ENCODE data around the gene ANKRD55.
"Not testable (repeated sequence)": the region's sequence is repeated elsewhere in the genome, so short reads cannot be mapped to it uniquely, and the experiment has no call there.

The ANKRD55 gene

GRCh38 chr5:56161439-56161823 is 71.7 kb downstream of the ANKRD55 start:
- DNase-seq (ENCODE audit: extremely low read depth, insufficient read length) = no peak

GRCh38 chr5:56160723-56161438 is 72.2 kb downstream of the ANKRD55 start:
- no peak for TF ChIP-seq CTCF (IDR thresholded peaks at IDR 0.05; ENCODE audit: insufficient read depth, low read length, poor library complexity, severe bottlenecking)
- H3K4me3 ChIP-seq (replicated peaks; ENCODE audit: low read depth, low read length) = no peak overlapping the region
- H3K36me3 ChIP-seq (ENCODE audit: control insufficient read depth, insufficient read depth, low read length) = no peaks in the 10 kb centered on the region
- H3K27me3 ChIP-seq (replicated peaks; ENCODE audit: control insufficient read depth, insufficient read depth, low read length) = no peaks in the 10 kb centered on the region
- no peak for DNase-seq (ENCODE audit: extremely low read depth, insufficient read length)

More at GRCh38 chr5:56161439-56161823, 71.7 kb downstream of the ANKRD55 start:
- no peaks in the 10 kb centered on the region for H3K36me3 ChIP-seq (ENCODE audit: control insufficient read depth, insufficient read depth, low read length)
- TF ChIP-seq CTCF (IDR thresholded peaks at IDR 0.05; ENCODE audit: insufficient read depth, low read length, poor library complexity, severe bottlenecking) = no peak
- no peak overlapping the region for H3K4me3 ChIP-seq (replicated peaks; ENCODE audit: low read depth, low read length)
- H3K27me3 ChIP-seq (replicated peaks; ENCODE audit: control insufficient read depth, insufficient read depth, low read length) = no peaks in the 10 kb centered on the region

GRCh38 chr5:56159521-56159947 is 73.6 kb downstream of the ANKRD55 start:
- H3K4me3 ChIP-seq (replicated peaks; ENCODE audit: low read depth, low read length) = no peak overlapping the region
- DNase-seq (ENCODE audit: extremely low read depth, insufficient read length) = no peak
- no peaks in the 10 kb centered on the region for H3K27me3 ChIP-seq (replicated peaks; ENCODE audit: control insufficient read depth, insufficient read depth, low read length)
- TF ChIP-seq CTCF (IDR thresholded peaks at IDR 0.05; ENCODE audit: insufficient read depth, low read length, poor library complexity, severe bottlenecking) = no peak
- no peaks in the 10 kb centered on the region for H3K36me3 ChIP-seq (ENCODE audit: control insufficient read depth, insufficient read depth, low read length)

- no peak for DNase-seq (ENCODE audit: extremely low read depth, insufficient read length)
- H3K4me3 ChIP-seq (replicated peaks; ENCODE audit: low read depth, low read length) = no peak overlapping the region
- no peaks in the 10 kb centered on the region for H3K27me3 ChIP-seq (replicated peaks; ENCODE audit: control insufficient read depth, insufficient read depth, low read length)
- no peaks in the 10 kb centered on the region for H3K36me3 ChIP-seq (ENCODE audit: control insufficient read depth, insufficient read depth, low read length)
- TF ChIP-seq CTCF (IDR thresholded peaks at IDR 0.05; ENCODE audit: insufficient read depth, low read length, poor library complexity, severe bottlenecking) = no peak
Observed at GRCh38 chr5:56158331-56158960, 74.7 kb downstream of the ANKRD55 start.

GRCh38 chr5:56157191-56157621 is 75.9 kb downstream of the ANKRD55 start:
- H3K27me3 ChIP-seq (replicated peaks; ENCODE audit: control insufficient read depth, insufficient read depth, low read length); H3K36me3 ChIP-seq (ENCODE audit: control insufficient read depth, insufficient read depth, low read length); H3K4me3 ChIP-seq (replicated peaks; ENCODE audit: low read depth, low read length); DNase-seq (ENCODE audit: extremely low read depth, insufficient read length): not testable (repeated sequence)

- H3K27me3 ChIP-seq (replicated peaks; ENCODE audit: control insufficient read depth, insufficient read depth, low read length); H3K36me3 ChIP-seq (ENCODE audit: control insufficient read depth, insufficient read depth, low read length); DNase-seq (ENCODE audit: extremely low read depth, insufficient read length); H3K4me3 ChIP-seq (replicated peaks; ENCODE audit: low read depth, low read length): not testable (repeated sequence)
Observed at GRCh38 chr5:56156585-56157190, 76.4 kb downstream of the ANKRD55 start.
